Forelimb muscle (tissue), 1 donor: ENCODE results near the gene DGKG. TPM values are rescaled to one million over a fixed set of nuclear protein-coding genes. Genes with fewer than 3 reads are reported as not detected.

Experiments
- DNase-seq: peaks from one replicate; pipeline ENCODE4 v3.0.0-alpha.2; 2013; ENCODE audit warnings: low read depth
- polyA plus RNA-seq: library from polyadenylated mRNA; unstranded; fragments of 120-200 nt; gene quantifications from one replicate; pipeline ENCODE4 v1.2.1, GENCODE V29; 2013; ENCODE audit not compliant: insufficient read length

DGKG gene
- polyA plus RNA-seq, 1 donor, result 3.1 TPM

- DNase-seq, result no peak
These were observed 151.1 kb downstream of the DGKG start for GRCh38 chr3:186210852-186211500.

- peak; percentile 72 for DNase-seq
These were observed 152.0 kb downstream of the DGKG start for GRCh38 chr3:186209810-186210752.

GRCh38 chr3:186208296-186208989 is 153.6 kb downstream of the DGKG start:
- DNase-seq, result no peak

- DNase-seq, result no peak
These were observed 154.5 kb downstream of the DGKG start for GRCh38 chr3:186207515-186207914.

- no peak for DNase-seq
These were observed 161.3 kb downstream of the DGKG start for GRCh38 chr3:186200726-186201125.

- no peak for DNase-seq
These were observed 163.6 kb downstream of the DGKG start for GRCh38 chr3:186198442-186198841.

- no peak for DNase-seq
These were observed 167.6 kb downstream of the DGKG start for GRCh38 chr3:186194451-186194811.

- DNase-seq, result no peak
These were observed 168.2 kb downstream of the DGKG start for GRCh38 chr3:186193534-186194450.

- DNase-seq, result no peak
These were observed 169.2 kb downstream of the DGKG start for GRCh38 chr3:186192823-186193222.

- DNase-seq, result no peak
These were observed 172.5 kb downstream of the DGKG start for GRCh38 chr3:186189492-186189891.

GRCh38 chr3:186187401-186188275 is 174.4 kb downstream of the DGKG start:
- DNase-seq, result no peak

- no peak for DNase-seq
These were observed 176.7 kb downstream of the DGKG start for GRCh38 chr3:186185194-186185787.

- DNase-seq, result no peak
These were observed 178.0 kb downstream of the DGKG start for GRCh38 chr3:186184021-186184420.

- DNase-seq, result no peak
These were observed 179.2 kb downstream of the DGKG start for GRCh38 chr3:186182850-186183249.

GRCh38 chr3:186181901-186182300 is 180.1 kb downstream of the DGKG start:
- no peak for DNase-seq

GRCh38 chr3:186180891-186181481 is 181.0 kb downstream of the DGKG start:
- no peak for DNase-seq

GRCh38 chr3:186180151-186180550 is 181.9 kb downstream of the DGKG start:
- no peak for DNase-seq

- no peak for DNase-seq
These were observed 183.6 kb downstream of the DGKG start for GRCh38 chr3:186178412-186178811.

GRCh38 chr3:186176373-186176990 is 185.6 kb downstream of the DGKG start:
- no peak for DNase-seq
